ENCODE measurements around the gene BLOC1S1. TPM values are rescaled to one million over a fixed set of nuclear protein-coding genes. Genes with fewer than 3 reads are reported as not detected.

Gene BLOC1S1
- total and polyA plus RNA-seq, 10 of the 15 experiments (the other 5 are each of a cell fraction or from before 2014, with no cell fraction given): 126 to 285 (median 166) TPM

DNA sequence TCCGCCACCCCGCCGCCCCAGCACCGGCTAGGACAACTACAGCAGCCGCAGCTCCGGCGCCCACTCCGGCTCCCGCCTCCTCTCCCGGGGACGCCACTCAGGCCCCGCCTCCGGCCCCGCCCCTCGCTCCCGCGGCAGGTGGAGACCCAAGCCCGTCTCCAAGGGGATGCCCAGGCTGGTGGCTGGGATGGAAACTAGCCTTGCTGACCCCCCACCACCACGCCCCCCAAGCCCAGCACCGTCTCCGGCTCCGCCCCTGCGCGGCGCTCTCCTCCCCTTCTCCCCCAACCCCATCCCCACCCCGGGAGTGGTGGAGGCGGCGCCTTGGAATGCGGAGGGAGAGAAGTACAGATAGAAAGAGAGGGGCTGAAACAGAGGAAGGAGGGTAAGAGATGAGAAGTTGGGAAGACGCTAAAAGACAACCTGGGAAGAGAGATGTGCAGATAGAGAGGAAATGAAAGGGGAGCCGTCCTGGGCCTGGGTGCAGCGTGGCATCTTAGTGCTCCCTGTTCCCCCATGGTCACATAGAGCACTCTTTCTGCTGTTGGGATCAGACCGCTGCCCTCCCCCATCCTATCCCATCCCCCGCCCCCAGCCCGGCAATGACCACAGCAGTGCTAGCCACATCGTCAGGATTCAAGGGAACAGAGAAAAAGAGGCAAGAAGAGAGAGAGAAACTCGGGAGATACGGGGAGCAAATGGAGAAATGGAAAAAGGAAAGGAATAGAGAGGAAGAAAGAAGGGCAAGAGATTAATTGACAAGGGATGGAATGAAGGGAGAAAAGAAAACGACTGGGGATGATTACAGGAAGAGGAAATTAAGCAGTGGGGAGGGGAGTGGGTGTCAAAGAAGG, 7.8 kb upstream of the BLOC1S1 start, which contains the start of gene ITGA7 (continued):
- TF ChIP-seq, protein P1, sequence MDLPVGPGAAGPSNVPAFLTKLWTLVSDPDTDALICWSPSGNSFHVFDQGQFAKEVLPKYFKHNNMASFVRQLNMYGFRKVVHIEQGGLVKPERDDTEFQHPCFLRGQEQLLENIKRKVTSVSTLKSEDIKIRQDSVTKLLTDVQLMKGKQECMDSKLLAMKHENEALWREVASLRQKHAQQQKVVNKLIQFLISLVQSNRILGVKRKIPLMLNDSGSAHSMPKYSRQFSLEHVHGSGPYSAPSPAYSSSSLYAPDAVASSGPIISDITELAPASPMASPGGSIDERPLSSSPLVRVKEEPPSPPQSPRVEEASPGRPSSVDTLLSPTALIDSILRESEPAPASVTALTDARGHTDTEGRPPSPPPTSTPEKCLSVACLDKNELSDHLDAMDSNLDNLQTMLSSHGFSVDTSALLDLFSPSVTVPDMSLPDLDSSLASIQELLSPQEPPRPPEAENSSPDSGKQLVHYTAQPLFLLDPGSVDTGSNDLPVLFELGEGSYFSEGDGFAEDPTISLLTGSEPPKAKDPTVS (IDR thresholded peaks at IDR 0.05; ENCODE audit: low read depth, low read length): no peak

DNA sequence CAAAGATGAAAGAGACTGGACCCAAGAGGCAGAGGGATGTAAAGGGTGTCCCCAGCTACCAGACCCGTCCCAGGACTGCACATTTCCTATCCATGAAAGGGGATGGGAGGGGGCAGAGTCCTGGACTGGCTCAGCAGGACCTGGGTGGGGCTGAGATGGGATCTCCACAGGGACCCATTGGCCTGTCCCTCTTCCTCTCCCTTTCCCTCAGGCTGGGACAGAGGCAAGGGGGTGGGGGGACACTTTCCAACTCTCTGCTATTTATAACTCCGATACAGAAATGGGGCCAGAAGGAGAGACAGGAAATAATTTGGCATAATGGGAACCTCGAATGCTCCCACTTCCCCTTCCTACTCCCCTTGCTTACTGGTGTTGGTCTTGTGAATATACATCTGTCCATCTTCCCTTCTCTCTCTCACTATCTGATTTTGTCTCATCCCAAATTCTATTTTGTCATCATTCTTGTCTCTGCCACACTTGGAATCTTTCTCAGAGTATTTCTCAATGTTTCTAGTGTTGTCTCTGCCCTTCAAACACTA, 7.1 kb upstream of the BLOC1S1 start:
- WGBS (ENCODE audit: insufficient coverage, insufficient replicate concordance, low lambda C conversion rate, missing lambda C conversion rate): 2% methylated on average over 3 of the region's 3 CpGs
- POLR2A ChIA-PET: no interaction called here
- H3K79me2 ChIP-seq (ENCODE audit: control insufficient read depth, insufficient read depth, low read length): no peaks in the 10 kb centered on the region
- H3K9me3 ChIP-seq (replicated peaks; ENCODE audit: control insufficient read depth, insufficient read depth, low read length): no peaks in the 10 kb centered on the region
- peak overlapping the region; percentile 74; the same call in 1 of the 2 replicates for H3K4me3 ChIP-seq
- TF ChIP-seq ZZZ3 (IDR thresholded peaks at IDR 0.05; ENCODE audit: control insufficient read depth, insufficient read length, low read depth) (no peak), SPI1 (IDR thresholded peaks at IDR 0.05; ENCODE audit: borderline replicate concordance, insufficient read depth, low read depth, low read length) (peak; percentile 52; the same call in 1 of the 2 replicates)
- ATAC-seq (no peak), DNase-seq (ENCODE audit: low read depth, low spot score) (no peak), FAIRE-seq (no peak)
- RAD21 ChIA-PET (ENCODE audit: unreplicated experiment): no interaction called here
- CTCF ChIA-PET: no interaction called here
- peaks cover 0 to 5% of the 10 kb centered on the region in 2 experiments; a peak in 2 of 4 replicates for H3K27me3 ChIP-seq (replicated peaks in 1 of 2; ENCODE audit: control insufficient read depth in 2 of 2, insufficient read depth in 2 of 2, low read length in 1 of 2)
- H3K27ac ChIP-seq (ENCODE audit: control insufficient read depth, insufficient read depth): no peak overlapping the region
- H4K20me1 ChIP-seq (ENCODE audit: control insufficient read depth, insufficient read depth): no peaks in the 10 kb centered on the region
- 0 out of 2 replicates have a peak overlapping the region, but pooled peaks have one; percentile 23 for H3K4me2 ChIP-seq (ENCODE audit: control insufficient read depth, insufficient read depth)
- in situ Hi-C loops (cut with MboI): no loop called here
- no peaks in the 10 kb centered on the region for H3K36me3 ChIP-seq (ENCODE audit: control insufficient read depth in 2 of 2, insufficient read depth in 2 of 2, low read length in 1 of 2)
- H3K9ac ChIP-seq (ENCODE audit: control insufficient read depth, insufficient read depth, low read length): no peak overlapping the region
- BruUV-seq (replicated peaks): no TSS peak
- SMC1A ChIA-PET (ENCODE audit: uncharacterized antibody, unreplicated experiment): no interaction called here
- no peak overlapping the region for H2AFZ ChIP-seq (ENCODE audit: control insufficient read depth, low read depth, low read length)
- intact Hi-C loops (cut with micrococcal nuclease; ENCODE audit: unreplicated experiment): no loop called here
- H3K4me1 ChIP-seq (ENCODE audit: control insufficient read depth, insufficient read depth, low read length): peaks cover 6% of the 10 kb centered on the region; the same call in 1 of the 2 replicates

Measured in GM12878 (cell line).